HG02852 (cell line): ENCODE data around the gene ZMPSTE24.
A peak's percentile ranks its signal among the peaks of the same experiment; 100 is the strongest.

Experiments
- ATAC-seq: cut with Tn5 transposase; IDR thresholded peaks from one replicate; pipeline ENCODE4 v1.9.1; 2021; ENCODE audit warnings: mild to moderate bottlenecking, moderate library complexity; ENCODE audit not compliant: unreplicated experiment

The ZMPSTE24 gene

DNA sequence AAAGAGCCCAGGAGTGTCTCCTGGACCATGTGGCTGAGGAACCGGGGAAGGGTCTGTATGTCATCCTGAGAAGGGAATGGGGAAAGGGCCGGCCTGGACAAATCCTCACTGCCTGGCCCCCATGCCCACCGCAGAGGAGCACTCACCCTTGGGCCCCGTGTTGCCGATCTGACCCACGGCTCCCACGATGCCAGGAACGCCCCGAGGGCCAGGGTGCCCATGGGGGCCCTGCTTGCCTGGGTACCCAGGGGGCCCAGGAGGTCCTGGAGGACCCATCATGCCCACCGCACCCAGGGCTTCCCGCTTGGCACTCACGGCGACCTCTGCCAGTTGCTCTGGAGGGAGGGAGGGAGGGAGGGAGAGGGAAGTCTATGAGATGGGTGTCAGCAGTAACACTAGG lies 44.4 kb downstream of the ZMPSTE24 start:
- ATAC-seq = no peak

DNA sequence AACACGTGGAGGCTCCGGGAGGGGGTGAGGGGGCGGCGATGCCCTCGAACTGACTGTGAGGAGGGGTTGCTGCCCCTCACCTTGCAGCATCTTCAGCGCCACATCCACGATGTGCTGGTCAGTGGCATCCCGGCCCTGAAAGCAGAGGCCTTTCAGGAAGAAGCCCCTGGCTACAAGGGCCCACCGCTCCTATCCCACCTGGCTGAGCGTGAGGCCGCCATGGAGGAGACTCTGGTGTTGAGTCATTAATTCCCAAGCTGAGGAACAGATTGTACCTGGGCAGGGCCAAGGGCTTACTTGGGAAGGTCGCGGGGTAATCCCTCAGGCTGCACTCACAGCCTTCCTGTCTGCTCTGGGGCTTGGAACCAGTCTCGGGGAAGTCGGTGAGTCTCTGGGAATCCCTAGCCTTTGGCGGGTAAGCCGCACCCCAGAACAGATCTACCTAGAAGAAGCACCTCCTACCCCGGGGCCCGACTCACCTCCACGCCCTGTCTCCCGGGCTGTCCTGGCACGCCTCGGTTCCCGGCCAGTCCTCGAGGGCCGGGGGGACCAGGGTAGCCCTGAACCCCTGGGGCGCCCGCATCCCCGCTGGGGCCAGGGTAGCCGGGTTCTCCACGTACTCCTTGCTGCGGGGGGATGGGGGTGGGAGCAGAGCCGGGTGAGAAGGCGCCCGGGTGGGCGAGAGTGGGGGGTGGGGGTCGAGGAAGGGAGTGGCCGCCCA lies 45.2 kb downstream of the ZMPSTE24 start:
- ATAC-seq = no peak

DNA sequence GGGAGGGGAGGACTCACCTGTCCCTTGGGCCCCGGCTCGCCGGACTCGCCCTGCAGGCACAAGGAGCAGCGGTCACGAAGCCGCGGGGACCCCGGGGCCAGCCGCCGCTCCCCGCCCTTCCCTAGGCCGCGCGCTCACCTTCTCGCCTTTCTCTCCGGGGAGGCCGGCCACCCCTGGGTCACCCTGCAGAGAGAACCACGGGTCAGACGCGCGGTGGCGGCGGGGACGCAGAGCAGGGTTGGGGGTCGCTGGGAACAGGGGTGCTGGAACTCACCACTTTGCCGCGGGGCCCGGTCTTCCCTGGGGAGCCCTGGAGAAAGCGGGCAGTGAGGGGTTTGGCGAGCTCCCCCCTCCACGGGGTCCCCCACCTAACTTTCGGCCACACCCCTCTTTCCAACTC lies 45.8 kb downstream of the ZMPSTE24 start:
- no peak for ATAC-seq

DNA sequence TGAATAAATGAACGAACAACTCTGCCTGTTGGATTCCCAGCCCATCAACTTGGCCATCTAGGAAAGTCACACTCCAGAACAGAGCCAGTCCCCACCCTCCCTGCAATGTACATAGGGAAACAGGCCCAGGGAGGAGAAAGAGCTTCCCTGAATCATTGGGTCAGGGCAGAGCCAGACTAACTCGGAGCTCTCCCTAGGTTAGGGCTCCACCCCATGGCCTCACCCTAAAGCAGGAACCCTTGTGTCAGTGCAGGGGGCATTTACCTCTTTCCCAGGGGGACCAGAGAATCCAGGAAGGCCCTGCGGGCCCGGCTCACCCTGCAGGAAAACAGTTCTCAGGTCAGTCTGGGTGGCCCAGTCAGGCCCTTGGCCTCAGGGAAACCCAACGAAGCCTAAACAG lies 47.4 kb downstream of the ZMPSTE24 start:
- ATAC-seq = no peak

DNA sequence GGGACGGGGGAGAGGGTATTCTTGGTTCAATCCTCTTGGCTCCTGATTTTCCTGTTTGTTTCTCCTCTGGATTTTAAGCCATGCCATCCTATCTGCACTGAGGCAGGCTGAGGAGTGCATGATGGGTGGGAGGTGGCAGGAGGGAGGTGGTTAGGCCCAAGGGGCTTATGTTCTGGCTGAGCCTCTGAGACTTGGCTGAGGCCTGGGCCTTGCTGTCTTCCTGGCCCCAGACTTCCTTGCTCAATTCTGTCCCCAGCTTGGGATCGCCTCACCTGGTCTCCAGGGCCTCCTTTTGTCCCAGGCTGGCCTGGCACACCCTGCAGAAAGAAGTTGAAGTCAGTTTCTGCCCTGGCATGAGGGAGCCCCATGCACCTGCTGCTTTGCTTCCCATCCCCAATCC lies 47.8 kb downstream of the ZMPSTE24 start:
- ATAC-seq = no peak

DNA sequence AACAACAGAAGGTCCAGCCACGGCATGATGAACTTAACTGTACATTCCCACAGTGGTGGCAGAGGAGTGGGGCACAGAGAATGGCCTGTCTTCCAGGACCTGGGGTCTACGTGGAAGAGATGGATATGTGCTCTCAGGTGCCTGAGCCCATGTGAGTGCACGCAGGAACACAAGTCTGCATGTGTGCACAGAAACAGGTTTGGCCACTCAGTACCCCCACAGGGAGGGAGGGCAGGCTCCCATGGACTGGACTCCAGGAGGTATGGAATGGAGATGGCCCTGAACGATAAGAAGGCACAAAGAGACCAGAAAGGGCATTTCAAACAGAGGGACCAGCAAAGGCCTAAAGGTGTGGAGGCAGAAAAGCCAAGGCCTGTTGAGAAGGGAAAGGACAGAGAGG lies 48.3 kb downstream of the ZMPSTE24 start:
- no peak for ATAC-seq

DNA sequence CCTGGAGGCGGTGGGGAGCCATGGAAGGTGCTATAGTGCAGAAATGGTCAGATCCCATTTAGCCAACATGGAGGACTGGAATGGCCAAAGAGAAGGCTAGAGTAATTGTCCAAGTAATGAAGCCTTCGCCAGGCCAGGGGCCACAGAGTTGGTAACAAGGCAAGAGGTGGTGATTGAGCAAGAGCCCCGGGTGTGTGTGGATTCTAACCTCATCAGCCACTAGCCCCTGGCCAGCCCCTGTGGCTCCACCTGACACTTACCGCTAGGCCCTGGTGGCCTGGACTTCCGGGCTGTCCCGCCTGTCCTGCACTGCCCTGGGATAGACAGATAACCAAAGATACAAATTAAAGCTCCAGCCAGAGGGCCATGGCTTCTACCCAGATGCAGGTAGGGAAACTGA lies 49.1 kb downstream of the ZMPSTE24 start:
- ATAC-seq = no peak

DNA sequence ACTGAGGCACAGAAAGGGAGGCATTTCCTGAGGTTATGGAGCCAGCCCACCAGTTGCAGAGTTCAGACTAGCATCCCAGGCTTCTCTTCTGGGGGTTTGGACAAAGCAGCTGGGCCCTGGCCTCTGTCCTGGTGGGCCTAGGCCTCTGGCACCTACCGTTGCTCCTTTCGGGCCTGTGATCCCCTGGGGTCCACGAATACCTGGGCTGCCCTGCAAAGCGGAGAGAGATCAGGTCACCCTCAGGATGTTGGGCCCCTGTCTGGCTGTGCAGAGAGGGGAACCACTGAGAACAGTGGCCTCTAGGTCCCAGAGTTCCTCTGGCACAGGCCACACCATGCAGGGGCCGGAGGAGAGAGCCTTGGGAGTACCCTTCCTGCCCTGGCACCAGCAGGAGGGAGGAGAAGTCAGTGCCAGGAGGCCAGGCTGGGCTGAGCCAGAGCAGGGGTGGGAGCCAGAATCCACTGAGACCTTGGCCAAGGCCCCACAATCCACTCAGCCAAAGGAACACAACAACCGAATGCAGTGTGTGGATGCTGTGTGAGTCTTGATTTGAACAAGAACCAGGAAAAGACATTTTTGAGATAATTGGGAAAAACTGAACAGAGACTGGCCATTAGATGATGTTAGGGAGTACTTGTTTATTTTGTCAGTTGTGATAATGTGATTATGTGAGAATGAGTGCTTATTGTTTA lies 50.1 kb downstream of the ZMPSTE24 start:
- no peak for ATAC-seq

DNA sequence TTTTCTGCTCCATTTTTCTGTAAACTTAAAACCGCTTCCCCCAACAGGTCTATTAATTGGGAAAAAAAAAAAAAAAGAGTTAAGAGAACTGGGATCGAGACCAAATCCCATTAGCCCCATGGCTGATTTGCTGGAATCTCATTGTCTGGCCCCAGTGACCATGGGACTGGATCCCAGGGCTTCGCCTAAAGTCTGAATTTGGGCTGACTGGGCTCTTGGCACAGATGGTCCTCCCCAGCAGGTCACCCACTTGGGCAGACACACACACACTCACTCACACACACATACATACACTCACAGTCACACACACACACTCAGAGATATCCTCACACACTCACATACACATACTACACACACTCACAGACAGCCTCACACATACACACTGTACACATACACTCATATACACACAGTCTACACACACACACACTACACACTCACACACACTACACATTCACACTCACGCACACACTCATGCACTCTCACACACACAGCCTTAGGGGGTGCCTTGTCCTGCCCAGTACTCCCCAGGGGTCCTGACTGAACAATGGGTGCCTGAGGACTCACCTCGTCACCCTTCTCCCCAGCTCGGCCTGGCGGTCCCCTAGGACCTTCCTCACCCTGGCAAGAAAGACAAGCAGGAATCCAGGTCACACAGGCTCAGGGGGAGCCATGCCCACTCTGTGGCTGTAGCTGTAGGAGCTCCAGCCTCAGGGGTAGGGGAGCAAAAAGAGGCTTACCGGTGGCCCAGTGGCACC lies 51.5 kb downstream of the ZMPSTE24 start:
- ATAC-seq = no peak

DNA sequence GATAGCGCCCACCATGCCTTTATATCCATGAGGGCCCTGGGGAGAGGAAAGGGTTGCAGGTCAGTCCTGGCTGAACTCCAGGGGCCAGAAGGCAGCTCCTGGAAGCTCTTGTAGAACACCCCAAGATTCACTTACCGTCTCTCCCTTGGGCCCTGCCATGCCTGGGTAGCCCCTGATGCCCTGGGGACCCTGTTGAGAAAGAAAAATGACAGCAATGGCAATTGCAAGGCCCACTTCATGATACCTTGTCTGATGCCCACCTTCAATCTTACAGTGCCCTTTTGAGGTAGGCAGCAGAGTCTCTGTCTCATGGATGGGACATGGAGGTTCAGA lies 52.1 kb downstream of the ZMPSTE24 start:
- ATAC-seq = no peak

DNA sequence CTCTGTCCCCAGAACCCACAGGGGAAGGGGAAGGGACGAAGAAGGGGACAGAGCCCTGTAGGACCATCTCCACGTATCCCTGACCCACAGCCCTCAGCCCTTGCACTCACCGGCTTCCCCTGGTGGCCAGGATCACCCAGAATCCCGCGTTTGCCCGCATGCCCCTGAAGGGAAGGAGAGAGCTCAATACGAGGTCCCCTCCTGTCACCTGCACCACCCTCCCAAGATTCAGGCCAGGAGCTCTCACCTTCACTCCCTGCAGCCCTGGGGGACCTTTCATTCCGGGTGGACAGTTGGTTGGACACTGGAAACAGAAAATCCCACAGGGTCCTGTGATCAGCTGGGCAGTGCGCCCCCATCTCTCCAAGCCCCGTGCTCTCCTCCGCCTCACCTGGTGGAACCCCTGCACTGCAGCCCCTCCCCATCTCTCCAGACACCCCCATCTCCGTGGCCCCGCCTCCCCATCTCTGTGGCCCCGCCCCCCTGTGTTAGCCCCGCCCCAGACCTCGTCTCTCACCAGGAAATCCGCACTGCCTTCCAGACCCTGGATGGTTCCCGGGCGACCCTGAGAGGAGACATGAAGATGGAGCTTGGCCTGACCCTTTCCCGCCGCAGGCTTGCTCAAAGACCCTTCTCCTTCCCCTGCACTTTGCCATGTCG lies 53.1 kb downstream of the ZMPSTE24 start:
- ATAC-seq = no peak

DNA sequence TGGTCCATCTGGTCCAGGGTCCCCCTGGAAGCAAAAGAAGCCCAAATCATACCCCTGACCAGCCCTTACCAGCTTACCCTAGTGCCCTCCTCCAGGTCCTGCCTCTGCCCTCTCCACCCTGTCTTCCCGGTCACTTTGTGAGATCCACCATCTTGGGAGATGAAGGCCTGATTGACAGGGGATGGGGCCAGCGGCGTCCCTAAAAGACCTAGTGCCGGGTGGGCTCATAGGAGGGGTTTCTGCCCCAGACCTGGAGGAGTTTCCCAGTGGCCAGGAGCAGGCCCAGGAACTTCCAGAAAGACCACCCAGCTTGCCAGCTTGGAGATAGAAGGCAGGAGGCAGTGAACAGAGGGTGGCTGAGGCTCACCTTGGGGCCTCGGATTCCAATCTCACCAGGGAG lies 53.7 kb downstream of the ZMPSTE24 start:
- ATAC-seq = no peak

DNA sequence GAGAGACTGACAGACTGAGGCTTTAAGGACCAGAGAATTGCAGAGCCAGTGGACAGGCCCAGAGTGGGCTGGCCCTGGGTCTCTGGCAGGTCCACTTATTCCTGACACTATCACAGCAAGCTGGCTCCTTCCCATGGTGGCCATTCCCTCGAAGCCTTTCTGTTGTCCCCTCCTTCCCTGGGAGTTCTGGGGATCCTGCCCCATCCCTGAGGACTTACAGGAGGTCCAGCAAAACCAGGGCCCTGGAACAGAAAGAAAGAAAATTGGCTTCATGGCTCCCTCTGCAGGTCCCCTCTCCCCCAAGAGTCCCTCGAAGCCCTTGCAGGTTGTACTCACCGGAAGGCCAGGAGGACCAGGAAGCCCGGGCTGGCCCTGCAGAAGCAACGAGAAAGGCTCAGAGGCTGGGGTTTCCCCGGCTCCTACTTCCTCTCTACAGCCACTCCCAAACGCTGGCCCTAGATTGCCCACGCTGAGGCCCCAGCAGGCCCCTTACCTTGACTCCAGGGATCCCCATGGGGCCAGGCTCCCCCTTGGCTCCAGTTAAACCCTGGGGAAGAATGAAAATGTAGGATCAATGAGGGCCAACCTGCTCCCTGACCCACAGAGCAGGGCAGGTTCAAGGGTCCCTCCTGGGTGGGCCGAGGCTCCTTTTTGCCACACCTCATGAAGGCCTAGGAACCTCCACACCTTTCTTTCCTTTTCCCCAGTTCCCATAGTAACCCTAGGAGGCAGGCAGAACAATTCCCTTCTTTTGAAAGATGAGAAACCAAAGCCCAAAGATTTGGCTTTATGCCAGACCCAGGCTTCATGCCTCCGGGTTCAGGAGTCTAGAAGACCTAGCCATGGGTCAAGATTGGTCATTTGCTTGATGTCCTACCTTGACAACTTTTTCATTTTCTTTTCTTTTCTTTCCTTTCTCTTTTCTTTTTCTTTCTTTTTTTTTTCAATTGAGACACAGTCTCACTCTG lies 54.5 kb downstream of the ZMPSTE24 start:
- peak; percentile 68 for ATAC-seq

DNA sequence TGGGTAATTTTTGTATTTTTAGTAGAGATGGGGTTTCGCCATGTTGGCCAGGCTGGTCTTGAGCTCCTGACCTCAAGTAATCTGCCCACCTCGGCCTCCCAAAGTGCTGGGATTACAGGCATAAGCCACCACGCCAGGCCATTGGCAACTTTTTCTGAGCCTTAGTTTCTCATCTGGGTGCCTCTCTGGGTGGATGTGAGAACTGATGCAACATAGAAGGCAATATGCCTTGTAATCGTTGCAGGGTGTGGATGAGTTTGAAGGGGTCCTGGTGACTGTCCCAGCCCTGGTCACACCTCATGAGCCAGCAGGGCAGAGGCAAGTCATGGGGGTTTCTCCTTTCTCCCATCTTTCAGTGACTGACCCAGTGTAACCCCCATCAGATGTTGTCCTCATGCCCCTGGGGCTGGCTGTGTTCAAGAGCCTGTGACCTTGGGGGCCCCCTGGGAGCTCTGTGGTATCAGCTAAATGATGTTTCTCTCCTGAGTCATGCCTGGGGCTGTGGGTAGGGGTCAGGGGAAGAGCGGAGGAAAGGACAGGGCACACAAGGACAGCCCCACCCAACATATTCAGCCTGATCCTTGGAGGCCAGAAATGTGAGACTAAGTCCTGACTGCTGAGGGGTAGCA lies 55.4 kb downstream of the ZMPSTE24 start:
- ATAC-seq = no peak

DNA sequence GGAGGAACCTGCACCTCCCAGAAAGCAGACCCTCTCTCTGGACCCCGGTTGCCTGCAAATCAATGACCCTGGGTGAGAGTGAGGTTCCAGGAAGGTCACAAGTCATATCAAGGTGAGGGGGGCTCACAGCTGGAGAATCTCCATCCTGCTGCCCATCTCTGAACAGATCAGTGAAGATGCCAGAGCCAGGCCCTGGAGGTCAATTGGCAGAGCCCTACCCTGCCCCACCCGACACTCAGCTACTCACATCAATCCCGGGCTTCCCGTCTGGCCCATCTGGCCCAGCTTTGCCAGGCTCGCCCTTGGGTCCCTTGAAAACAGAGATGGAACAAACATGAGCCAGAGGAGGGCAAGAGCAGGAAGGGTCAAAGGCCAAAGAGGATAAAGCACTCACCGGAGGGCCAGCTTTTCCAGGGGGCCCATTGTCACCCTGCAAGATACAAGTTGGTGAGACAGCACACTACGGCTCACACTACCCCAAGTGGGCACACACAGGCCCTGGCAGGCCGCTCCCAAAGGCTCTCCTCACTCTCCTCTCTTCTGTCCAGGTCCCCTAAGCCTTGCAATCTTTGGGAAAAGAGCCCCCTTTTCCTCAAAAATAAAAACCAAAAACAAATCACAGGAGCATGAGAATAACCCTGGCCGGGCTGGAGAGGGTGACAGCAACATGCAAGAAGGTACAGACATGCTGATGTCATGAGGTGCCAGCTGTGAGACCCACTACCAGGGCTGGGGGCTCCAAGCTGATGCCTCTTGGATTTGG lies 56.1 kb downstream of the ZMPSTE24 start:
- no peak for ATAC-seq

DNA sequence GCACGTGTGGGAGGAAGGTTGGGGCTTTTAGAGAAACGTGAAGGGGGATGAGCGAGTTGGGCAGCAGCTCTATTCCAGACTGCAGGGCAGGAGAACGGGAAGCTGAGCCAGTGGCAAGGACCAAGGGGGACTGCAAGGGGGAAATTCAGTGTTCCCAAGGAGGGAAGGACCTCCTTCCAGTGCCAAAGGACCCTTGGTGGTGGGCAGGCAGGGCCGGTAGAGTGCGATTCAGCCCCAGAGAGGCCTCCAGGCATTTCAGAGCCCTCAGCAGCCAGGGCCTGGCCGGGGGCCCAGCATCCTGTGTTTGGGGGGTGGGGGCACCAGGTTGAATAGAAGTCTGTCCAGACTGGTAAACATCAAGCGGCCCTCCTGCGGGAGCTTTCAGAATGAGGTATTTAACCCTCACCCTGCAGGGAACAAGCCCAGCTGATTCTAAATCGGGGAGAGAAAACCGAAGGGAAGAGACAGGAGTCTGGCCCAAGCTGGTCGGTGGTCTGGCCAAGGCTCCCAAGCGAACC lies 56.7 kb downstream of the ZMPSTE24 start:
- peak; percentile 2 for ATAC-seq

DNA sequence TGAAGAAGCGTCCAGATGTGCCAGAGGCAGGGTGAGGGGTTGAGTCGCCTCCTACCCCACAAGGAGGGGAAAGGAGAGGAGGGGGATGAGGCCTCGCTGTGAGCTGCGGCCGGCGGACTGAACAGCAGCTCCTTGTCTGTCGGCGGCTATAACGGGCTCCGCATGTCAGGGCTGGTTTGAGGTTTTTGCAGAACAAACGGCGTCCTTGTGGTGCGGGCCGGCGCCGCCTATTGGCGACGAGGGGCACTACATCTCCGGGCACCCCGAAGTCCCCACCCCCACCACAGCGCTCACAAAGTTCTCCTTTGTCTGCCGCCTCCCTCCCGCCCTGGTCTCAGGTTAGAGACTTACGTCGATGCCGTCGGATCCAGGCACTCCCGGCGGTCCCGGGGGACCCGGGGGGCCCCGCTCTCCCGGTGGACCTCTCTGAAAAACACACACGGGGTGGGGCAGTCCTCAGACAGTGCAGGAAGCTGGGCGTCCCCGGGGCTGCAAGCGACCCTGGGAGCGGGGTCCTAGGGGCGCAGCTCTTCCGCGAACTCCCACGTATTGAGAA lies 57.3 kb downstream of the ZMPSTE24 start:
- peak; percentile 49 for ATAC-seq

DNA sequence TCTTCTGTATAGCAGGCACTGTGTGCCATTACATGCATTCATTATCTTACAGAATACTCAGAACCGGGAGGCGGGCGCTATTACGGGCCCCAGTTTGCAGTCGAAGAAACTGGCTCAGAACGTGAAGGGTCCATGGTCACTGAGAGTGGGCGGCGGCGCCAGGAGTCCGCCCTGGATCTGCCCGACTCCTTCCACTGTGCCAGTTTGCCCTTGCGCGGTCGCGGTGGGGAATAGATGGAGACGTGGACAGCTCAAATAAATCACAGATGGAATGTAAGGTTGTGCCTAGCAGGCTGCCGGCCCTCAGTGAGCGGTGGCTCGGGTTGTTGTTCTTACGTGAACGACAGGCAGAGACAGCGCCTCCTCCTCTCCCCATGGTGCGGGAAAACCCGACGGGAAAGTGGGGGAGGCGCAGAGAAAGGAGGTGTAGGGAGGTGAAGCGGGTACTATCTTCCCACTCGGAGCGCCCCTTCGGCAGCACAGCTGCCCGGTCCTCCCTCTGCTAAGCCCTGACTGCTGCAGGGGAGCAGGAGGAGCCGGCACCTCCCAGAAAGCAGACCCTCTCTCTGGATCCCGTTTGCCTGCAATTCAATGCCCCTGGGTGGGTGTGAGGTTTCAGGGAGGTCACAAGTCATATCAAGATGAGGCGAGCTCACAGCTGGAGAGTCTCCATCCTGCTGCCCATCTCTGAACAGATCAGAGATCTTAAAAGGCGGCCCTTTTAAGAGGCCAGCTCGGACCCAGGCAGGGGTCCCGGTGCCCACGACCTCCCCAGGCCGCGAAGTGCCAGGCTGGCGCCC lies 58.0 kb downstream of the ZMPSTE24 start:
- ATAC-seq = no peak
